Measurements from ENCODE around the gene COL12A1. TPM values are rescaled to one million over a fixed set of nuclear protein-coding genes. Genes with fewer than 3 reads are reported as not detected.

The COL12A1 gene
- total RNA-seq, 2 experiments from 2014 or later: not detected

- Mint-ChIP-seq H3K9me3 (ENCODE audit: low read depth) (no peaks in the 10 kb centered on the region), H3K4me1 (peaks cover 49% of the 10 kb centered on the region), H3K27me3 (peaks cover 77% of the 10 kb centered on the region), H3K27ac (no peak overlapping the region), H3K4me3 (peak overlapping the region; percentile 17), H3K36me3 (peaks cover 6% of the 10 kb centered on the region)
- DNase-seq (peak; percentile 85), ATAC-seq (peak; percentile 85)
- CTCF ChIA-PET: interaction anchor here (0.6 to 5.8 kb wide), 28 partner anchors 8 to 1608 kb away, joined by 3 to 50 read pairs (median 4); no protein-coding TSS in a partner anchor
These were observed 2.7 kb upstream of the COL12A1 start for GRCh38 chr6:75208298-75209183.

GRCh38 chr6:75206576-75207342 is 906 bp upstream of the COL12A1 start:
- Mint-ChIP-seq H3K36me3 (peaks cover 6% of the 10 kb centered on the region), H3K4me3 (peak overlapping the region; percentile 31), H3K27ac (no peak overlapping the region), H3K27me3 (peaks cover 89% of the 10 kb centered on the region), H3K9me3 (ENCODE audit: low read depth) (no peaks in the 10 kb centered on the region), H3K4me1 (peaks cover 49% of the 10 kb centered on the region)
- DNase-seq: no peak
- no peak for ATAC-seq
- CTCF ChIA-PET: interaction anchor here (1.0 to 5.8 kb wide), 5 partner anchors 14 to 1469 kb away, joined by 3 to 50 read pairs (median 3); no protein-coding TSS in a partner anchor

- peak overlapping the region; percentile 8 for H3K27ac Mint-ChIP-seq
- DNase-seq (no peak), ATAC-seq (no peak)
- H3K4me1 Mint-ChIP-seq: peaks cover 49% of the 10 kb centered on the region
- peaks cover 6% of the 10 kb centered on the region for H3K36me3 Mint-ChIP-seq
- H3K9me3 Mint-ChIP-seq (ENCODE audit: low read depth): no peaks in the 10 kb centered on the region
- H3K4me3 Mint-ChIP-seq: peak overlapping the region; percentile 16
- peaks cover 89% of the 10 kb centered on the region for H3K27me3 Mint-ChIP-seq
- CTCF ChIA-PET: interaction anchor here (1.1 to 3.5 kb wide), 9 partner anchors 12 to 1472 kb away, joined by 3 to 20 read pairs (median 5); no protein-coding TSS in a partner anchor
These were observed 686 bp downstream of the COL12A1 start for GRCh38 chr6:75204959-75205775.

- Mint-ChIP-seq H3K4me3 (peak overlapping the region; percentile 26), H3K27ac (peak overlapping the region; percentile 43), H3K27me3 (peaks cover 86% of the 10 kb centered on the region), H3K9me3 (ENCODE audit: low read depth) (no peaks in the 10 kb centered on the region), H3K4me1 (peaks cover 49% of the 10 kb centered on the region), H3K36me3 (peaks cover 6% of the 10 kb centered on the region)
- CTCF ChIA-PET: interaction anchor here (0.8 to 3.5 kb wide), 13 partner anchors 13 to 1471 kb away, joined by 3 to 20 read pairs (median 3); no protein-coding TSS in a partner anchor
- ATAC-seq (no peak), DNase-seq (peak; percentile 60)
These were observed 1.5 kb downstream of the COL12A1 start for GRCh38 chr6:75204217-75204958.

GRCh38 chr6:75203721-75204120 is 2.1 kb downstream of the COL12A1 start:
- DNase-seq (no peak), ATAC-seq (no peak)
- peaks cover 83% of the 10 kb centered on the region for H3K27me3 Mint-ChIP-seq
- H3K4me3 Mint-ChIP-seq: no peak overlapping the region
- peaks cover 6% of the 10 kb centered on the region for H3K36me3 Mint-ChIP-seq
- peaks cover 44% of the 10 kb centered on the region for H3K4me1 Mint-ChIP-seq
- no peaks in the 10 kb centered on the region for H3K9me3 Mint-ChIP-seq (ENCODE audit: low read depth)
- H3K27ac Mint-ChIP-seq: no peak overlapping the region
- CTCF ChIA-PET: interaction anchor here (0.8 to 3.5 kb wide), 11 partner anchors 8 to 1471 kb away, joined by 3 to 20 read pairs (median 3); no protein-coding TSS in a partner anchor

- H3K36me3 Mint-ChIP-seq: peaks cover 6% of the 10 kb centered on the region
- peaks cover 75% of the 10 kb centered on the region for H3K27me3 Mint-ChIP-seq
- no peak overlapping the region for H3K27ac Mint-ChIP-seq
- H3K4me1 Mint-ChIP-seq: peaks cover 36% of the 10 kb centered on the region
- H3K9me3 Mint-ChIP-seq (ENCODE audit: low read depth): no peaks in the 10 kb centered on the region
- DNase-seq (no peak), ATAC-seq (no peak)
- CTCF ChIA-PET: interaction anchor here (1.2 to 3.5 kb wide), 3 partner anchors 9 to 1470 kb away, joined by 4 to 20 read pairs (median 5); no protein-coding TSS in a partner anchor
- H3K4me3 Mint-ChIP-seq: no peak overlapping the region
These were observed 3.1 kb downstream of the COL12A1 start for GRCh38 chr6:75202676-75203131.

- peaks cover 30% of the 10 kb centered on the region for H3K4me1 Mint-ChIP-seq
- H3K4me3 Mint-ChIP-seq: no peak overlapping the region
- CTCF ChIA-PET: interaction anchor here (0.9 kb wide), 1 partner anchor 8 kb away, joined by 3 read pairs; no protein-coding TSS in a partner anchor
- peaks cover 6% of the 10 kb centered on the region for H3K36me3 Mint-ChIP-seq
- ATAC-seq (no peak), DNase-seq (no peak)
- no peaks in the 10 kb centered on the region for H3K9me3 Mint-ChIP-seq (ENCODE audit: low read depth)
- H3K27ac Mint-ChIP-seq: no peak overlapping the region
- H3K27me3 Mint-ChIP-seq: peaks cover 72% of the 10 kb centered on the region
These were observed 3.8 kb downstream of the COL12A1 start for GRCh38 chr6:75201901-75202672.

GRCh38 chr6:75201021-75201420 is 4.8 kb downstream of the COL12A1 start:
- no peak for DNase-seq
- ATAC-seq: no peak
- Mint-ChIP-seq H3K9me3 (ENCODE audit: low read depth) (no peaks in the 10 kb centered on the region), H3K4me1 (peaks cover 21% of the 10 kb centered on the region), H3K4me3 (no peak overlapping the region), H3K36me3 (peaks cover 6% of the 10 kb centered on the region), H3K27ac (no peak overlapping the region), H3K27me3 (peaks cover 62% of the 10 kb centered on the region)
- CTCF ChIA-PET: interaction anchor here (1.8 kb wide), 1 partner anchor 8 kb away, joined by 7 read pairs; no protein-coding TSS in a partner anchor

GRCh38 chr6:75199889-75200288 is 6.0 kb downstream of the COL12A1 start:
- CTCF ChIA-PET: interaction anchor here (1.3 to 1.8 kb wide), 2 partner anchors 10 to 12 kb away, joined by 3 to 7 read pairs; no protein-coding TSS in a partner anchor
- Mint-ChIP-seq H3K9me3 (ENCODE audit: low read depth) (no peaks in the 10 kb centered on the region), H3K27ac (no peak overlapping the region), H3K4me3 (no peak overlapping the region), H3K27me3 (peaks cover 50% of the 10 kb centered on the region), H3K4me1 (peaks cover 13% of the 10 kb centered on the region), H3K36me3 (peaks cover 3% of the 10 kb centered on the region)
- ATAC-seq (no peak), DNase-seq (no peak)

- peaks cover 14% of the 10 kb centered on the region for H3K27me3 Mint-ChIP-seq
- H3K9me3 Mint-ChIP-seq (ENCODE audit: low read depth): no peaks in the 10 kb centered on the region
- no peak overlapping the region for H3K27ac Mint-ChIP-seq
- no peaks in the 10 kb centered on the region for H3K36me3 Mint-ChIP-seq
- H3K4me1 Mint-ChIP-seq: no peaks in the 10 kb centered on the region
- no peak overlapping the region for H3K4me3 Mint-ChIP-seq
- CTCF ChIA-PET: no interaction called here
- no peak for DNase-seq
- ATAC-seq: no peak
These were observed 9.7 kb downstream of the COL12A1 start for GRCh38 chr6:75196081-75196687.

All from activated CD8-positive, alpha-beta memory T cell treated with anti-CD3 and anti-CD28 coated beads, Interleukin-2, amount 10 ng/mL, durations not matched to agents 7 days and 5 days (primary cell).